B cell (primary cell): ENCODE results near the gene GRM4. TPM values are rescaled to one million over a fixed set of nuclear protein-coding genes. Genes with fewer than 3 reads are reported as not detected.

Experiments used
- ATAC-seq: fragments of 200-7000 bp; cut with Tn5 transposase; one replicate; pipeline ENCODE4 v1.10.0; 2021; ENCODE audit warnings: low read depth, mild to moderate bottlenecking, moderate number of reproducible peaks, moderate library complexity
- CTCF ChIA-PET: fragments of 350-600 bp; sonication (Branson Sonifier 250); formaldehyde crosslinking; loops from one replicate; lab custom pipeline; 2021; ENCODE audit warnings: antibody characterized with exemption, inconsistent platforms; lab: Charles Lee
- POLR2A ChIA-PET: fragments of 350-600 bp; sonication (Branson Sonifier 250); formaldehyde crosslinking; loops from one replicate; lab custom pipeline; 2021; ENCODE audit warnings: antibody characterized with exemption; lab: Charles Lee
- DNase-seq: peaks from one replicate; pipeline ENCODE4 v3.0.0; 2013
- H2AFZ ChIP-seq: 2 replicates; pipeline ENCODE4 v1.6.1; 2012; ENCODE audit warnings: mild to moderate bottlenecking, low read depth, low read length; ENCODE audit not compliant: insufficient read depth, poor library complexity, severe bottlenecking
- H3K27ac ChIP-seq, 2 donors: 1 replicate in 1 of 2; 2 replicates in 1 of 2; pipeline ENCODE4 v1.5.1; 2012 to 2013; ENCODE audit warnings: low read length in 2 of 2, mild to moderate bottlenecking in 2 of 2, moderate library complexity in 1 of 2
- H3K27me3 ChIP-seq, 4 experiments: fragments of 200-600 bp in 1 of 4; sonication (generic) in 1 of 4; replicated peaks in 1 of 4; 1 replicate in 2 of 4; 2 replicates in 2 of 4; pipeline versions ENCODE4 v1.6.1 to v1.7.0; 2013 to 2016; ENCODE audit warnings: low read length in 3 of 4, mild to moderate bottlenecking in 2 of 4, mixed read lengths in 1 of 4, moderate library complexity in 1 of 4; ENCODE audit not compliant: insufficient read depth in 4 of 4, control insufficient read depth in 3 of 4; ENCODE audit errors: control extremely low read depth in 1 of 4
- H3K36me3 ChIP-seq, 2 experiments: replicated peaks in 1 of 2; 1 replicate in 1 of 2; 2 replicates in 1 of 2; pipeline versions ENCODE4 v1.6.1 to v1.7.1; 2013; ENCODE audit warnings: low read length in 1 of 2; ENCODE audit not compliant: insufficient read depth in 2 of 2, control insufficient read depth in 1 of 2; ENCODE audit errors: control extremely low read depth in 1 of 2, extremely low read depth in 1 of 2
- H3K4me1 ChIP-seq, 2 donors: fragments of 200-600 bp in 1 of 2; sonication (generic) in 1 of 2; 1 replicate in 1 of 2; 2 replicates in 1 of 2; pipeline versions ENCODE4 v1.5.1 to v1.6.1; 2013 to 2017; ENCODE audit warnings: low read length in 2 of 2; ENCODE audit not compliant: control insufficient read depth in 2 of 2, insufficient read depth in 2 of 2
- H3K4me2 ChIP-seq: replicated peaks from 2 replicates; pipeline ENCODE3; 2012; ENCODE audit warnings: mild to moderate bottlenecking, low read depth, low read length; ENCODE audit not compliant: poor library complexity, severe bottlenecking
- H3K4me3 ChIP-seq, 5 experiments: fragments of 200-600 bp in 1 of 5; sonication (generic) in 1 of 5; 1 replicate in 3 of 5; 2 replicates in 2 of 5; pipeline versions ENCODE4 v1.5.1 to v1.7.0; 2011 to 2016; ENCODE audit warnings: low read length in 4 of 5, mild to moderate bottlenecking in 4 of 5, low read depth in 2 of 5, control low read depth in 1 of 5, moderate library complexity in 1 of 5; ENCODE audit not compliant: insufficient read depth in 1 of 5; ENCODE audit errors: control extremely low read depth in 1 of 5, extremely low read depth in 1 of 5
- H3K79me2 ChIP-seq: fragments of 200-600 bp; sonication (generic); one replicate; pipeline ENCODE4 v1.6.0; 2016; ENCODE audit warnings: low read length; ENCODE audit not compliant: control insufficient read depth, insufficient read depth
- H3K9ac ChIP-seq: fragments of 200-600 bp; sonication (generic); 2 replicates; pipeline ENCODE4 v1.6.1; 2017; ENCODE audit warnings: mild to moderate bottlenecking, low read length, moderate library complexity
- H3K9me3 ChIP-seq, 3 donors: one replicate each; pipeline versions ENCODE4 v1.6.1 to v1.7.1; 2013; ENCODE audit warnings: low read length in 2 of 3; ENCODE audit not compliant: control insufficient read depth in 2 of 3, insufficient read depth in 1 of 3; ENCODE audit errors: control extremely low read depth in 1 of 3
- H4K20me1 ChIP-seq: 2 replicates; pipeline ENCODE4 v1.6.0; 2012; ENCODE audit warnings: mild to moderate bottlenecking, low read length; ENCODE audit not compliant: insufficient read depth, control insufficient read depth, poor library complexity, severe bottlenecking
- H3K27ac Mint-ChIP-seq: one replicate; pipeline ENCODE4 v1.8.0; 2021; ENCODE audit warnings: mixed read lengths
- H3K27me3 Mint-ChIP-seq: one replicate; pipeline ENCODE4 v1.8.0; 2021; ENCODE audit warnings: mixed read lengths
- H3K4me1 Mint-ChIP-seq: one replicate; pipeline ENCODE4 v1.8.0; 2021; ENCODE audit warnings: mixed read lengths
- H3K4me3 Mint-ChIP-seq: one replicate; pipeline ENCODE4 v1.8.0; 2021; ENCODE audit warnings: mixed read lengths
- H3K9me3 Mint-ChIP-seq: one replicate; pipeline ENCODE4 v1.8.0; 2022; ENCODE audit warnings: mixed read lengths; ENCODE audit not compliant: insufficient read depth
- EZH2 ChIP-seq: IDR thresholded peaks from 2 replicates; pipeline ENCODE4 v1.6.1; 2012; ENCODE audit warnings: borderline replicate concordance, low read depth, mild to moderate bottlenecking, moderate library complexity, low read length; ENCODE audit not compliant: insufficient read depth, poor library complexity, severe bottlenecking
- WGBS: methylation state at CpG from one replicate; pipeline ENCODE4 v1.1.5; 2013; ENCODE audit warnings: missing lambda C conversion rate; ENCODE audit not compliant: insufficient coverage; 5-methylcytosine and 5-hydroxymethylcytosine counted together
- intact Hi-C: fragments of 100-400 bp; cut with micrococcal nuclease; formaldehyde crosslinking; loops from one replicate; pipeline ENCODE4 v1.10.0; 2022
- polyA plus RNA-seq: library from polyadenylated mRNA; depleted of rRNA; stranded (reverse); fragments of >200 nt; gene quantifications from 2 replicates; pipeline ENCODE4 v1.2.3, GENCODE V29; 2012
- total RNA-seq, 2 donors: library from RNA; stranded (reverse); fragments of 120-200 nt in 1 of 2; gene quantifications; 1 replicate in 1 of 2; 2 replicates in 1 of 2; pipeline versions ENCODE4 v1.2.3 to v1.2.4, GENCODE V29; 2013 to 2022
- TF ChIP-seq, protein P1 (sequence below): fragments of 200-600 bp; IDR thresholded peaks from one replicate; pipeline ENCODE4 v1.8.0; 2022; ENCODE audit warnings: antibody characterized with exemption, mild to moderate bottlenecking

The GRM4 gene
- total and polyA plus RNA-seq, 2 donors (not counting 1 experiment from before 2014, with no cell fraction given): 0.04 TPM; not detected in 1

DNA sequence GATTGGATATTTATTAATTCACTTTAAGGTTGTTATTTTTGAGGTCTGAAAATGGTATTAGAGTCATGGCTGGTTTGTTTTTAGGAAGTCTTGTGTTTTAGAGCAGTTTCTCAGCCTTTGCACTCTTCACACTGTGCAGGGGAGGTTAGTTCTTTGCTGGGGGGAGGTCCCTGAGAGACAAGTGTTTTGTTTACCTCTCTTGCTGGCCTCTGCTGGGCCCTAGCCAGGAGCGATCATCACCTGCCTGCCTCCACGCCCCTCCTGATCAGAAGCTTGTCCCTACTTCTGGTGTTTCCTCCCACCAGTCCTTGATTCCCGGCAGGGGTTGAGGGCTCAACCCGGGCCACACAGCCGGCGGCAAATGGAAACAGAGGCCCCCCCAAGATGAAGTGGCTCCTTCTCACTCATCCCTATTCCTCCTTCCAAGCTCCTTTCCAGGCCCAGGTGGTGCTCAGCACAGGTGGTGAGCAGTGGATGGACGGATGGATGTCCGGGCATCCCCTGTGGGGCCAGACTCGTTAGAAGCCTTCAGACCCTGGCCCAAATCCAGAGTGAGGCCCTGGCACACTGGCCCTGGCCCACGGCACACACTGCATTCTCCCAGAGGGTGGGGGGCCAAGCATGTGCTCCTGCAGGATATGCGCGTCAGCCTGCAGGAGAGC, 51.3 kb downstream of the GRM4 start:
- Histone ChIP-seq H3K9me3 (peaks cover 0 to 3% (median 0%) of the 10 kb centered on the region in 3 donors), H3K4me3 (no peak overlapping the region), H3K27me3 (peaks cover 0 to 23% (median 3%) of the 10 kb centered on the region in 4 experiments), H3K36me3 (no peaks in the 10 kb centered on the region), H3K9ac (no peak overlapping the region), H4K20me1 (no peaks in the 10 kb centered on the region), H3K4me2 (no peak overlapping the region), H2AFZ (no peak overlapping the region), H3K79me2 (no peaks in the 10 kb centered on the region), H3K27ac (no peak overlapping the region), H3K4me1 (no peaks in the 10 kb centered on the region)
- Mint-ChIP-seq H3K4me1 (no peaks in the 10 kb centered on the region), H3K9me3 (no peaks in the 10 kb centered on the region), H3K4me3 (no peak overlapping the region), H3K27ac (no peak overlapping the region), H3K27me3 (peaks cover 42% of the 10 kb centered on the region)
- CTCF ChIA-PET: no interaction called here
- no peak for TF ChIP-seq EZH2
- intact Hi-C loops: no loop called here
- WGBS: 48% methylated on average over 12 of the region's 12 CpGs
- POLR2A ChIA-PET: no interaction called here
- ATAC-seq: no peak
- no peak for DNase-seq

DNA sequence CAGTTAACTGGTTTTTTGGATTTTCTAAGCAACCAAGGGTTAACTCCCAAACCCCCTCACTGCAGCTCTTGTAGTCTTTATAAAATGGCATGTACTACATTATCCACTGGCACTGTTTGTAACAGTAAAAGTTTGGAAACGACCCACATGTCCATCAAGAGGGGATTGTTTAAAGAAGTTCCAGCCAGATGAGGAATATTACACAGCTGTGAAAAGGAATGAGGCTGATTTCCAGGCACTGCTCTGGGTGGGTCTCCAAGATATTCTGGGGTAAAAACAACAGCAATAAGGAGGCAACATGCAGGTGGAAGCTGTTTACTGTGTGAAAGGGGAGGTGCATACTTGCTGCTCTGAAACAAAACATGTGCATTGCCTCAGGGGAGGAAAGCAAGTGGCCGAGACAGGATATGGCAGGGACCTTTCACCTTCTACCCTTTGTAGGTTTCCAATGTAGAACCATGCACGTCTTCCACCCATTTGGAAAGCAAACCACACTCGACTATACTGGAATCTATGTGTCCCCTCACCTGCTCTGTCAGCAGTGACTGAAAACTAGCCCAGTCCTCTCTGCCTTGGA, 51.9 kb downstream of the GRM4 start:
- 59% methylated on average over 4 of the region's 4 CpGs for WGBS
- Histone ChIP-seq H3K27me3 (peaks cover 0 to 23% (median 3%) of the 10 kb centered on the region in 4 experiments), H3K9me3 (peaks cover 0 to 3% (median 0%) of the 10 kb centered on the region in 3 donors), H3K4me3 (no peak overlapping the region), H4K20me1 (no peaks in the 10 kb centered on the region), H3K4me1 (no peaks in the 10 kb centered on the region), H3K9ac (no peak overlapping the region), H3K36me3 (no peaks in the 10 kb centered on the region), H3K27ac (no peak overlapping the region), H3K79me2 (no peaks in the 10 kb centered on the region), H3K4me2 (no peak overlapping the region), H2AFZ (no peak overlapping the region)
- ATAC-seq (no peak), DNase-seq (no peak)
- Mint-ChIP-seq H3K9me3 (no peaks in the 10 kb centered on the region), H3K4me1 (no peaks in the 10 kb centered on the region), H3K27ac (no peak overlapping the region), H3K27me3 (peaks cover 42% of the 10 kb centered on the region), H3K4me3 (no peak overlapping the region)
- POLR2A ChIA-PET: no interaction called here
- no peak for TF ChIP-seq EZH2
- TF ChIP-seq, protein P1, sequence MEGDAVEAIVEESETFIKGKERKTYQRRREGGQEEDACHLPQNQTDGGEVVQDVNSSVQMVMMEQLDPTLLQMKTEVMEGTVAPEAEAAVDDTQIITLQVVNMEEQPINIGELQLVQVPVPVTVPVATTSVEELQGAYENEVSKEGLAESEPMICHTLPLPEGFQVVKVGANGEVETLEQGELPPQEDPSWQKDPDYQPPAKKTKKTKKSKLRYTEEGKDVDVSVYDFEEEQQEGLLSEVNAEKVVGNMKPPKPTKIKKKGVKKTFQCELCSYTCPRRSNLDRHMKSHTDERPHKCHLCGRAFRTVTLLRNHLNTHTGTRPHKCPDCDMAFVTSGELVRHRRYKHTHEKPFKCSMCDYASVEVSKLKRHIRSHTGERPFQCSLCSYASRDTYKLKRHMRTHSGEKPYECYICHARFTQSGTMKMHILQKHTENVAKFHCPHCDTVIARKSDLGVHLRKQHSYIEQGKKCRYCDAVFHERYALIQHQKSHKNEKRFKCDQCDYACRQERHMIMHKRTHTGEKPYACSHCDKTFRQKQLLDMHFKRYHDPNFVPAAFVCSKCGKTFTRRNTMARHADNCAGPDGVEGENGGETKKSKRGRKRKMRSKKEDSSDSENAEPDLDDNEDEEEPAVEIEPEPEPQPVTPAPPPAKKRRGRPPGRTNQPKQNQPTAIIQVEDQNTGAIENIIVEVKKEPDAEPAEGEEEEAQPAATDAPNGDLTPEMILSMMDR: no peak
- intact Hi-C loops: no loop called here
- CTCF ChIA-PET: no interaction called here
